Sigmoid colon (tissue), 4 donors: Measurements from ENCODE around the gene RAD9A.

Experiments
- CTCF ChIP-seq, 4 experiments: fragments of 450-650 bp in 3 of 4; fragments of 200-600 bp in 1 of 4; IDR thresholded peaks; one replicate each; pipeline ENCODE4 v1.5.1; 2016 to 2019; ENCODE audit warnings: antibody characterized with exemption in 4 of 4, mild to moderate bottlenecking in 3 of 4, moderate library complexity in 2 of 4
- EP300 ChIP-seq, 4 donors: sonication (generic); formaldehyde crosslinking; IDR thresholded peaks; one replicate each; pipeline ENCODE4 v1.6.1; 2017; ENCODE audit warnings: antibody characterized with exemption in 4 of 4
- POLR2AphosphoS5 ChIP-seq, 4 donors: sonication (generic); formaldehyde crosslinking; IDR thresholded peaks; one replicate each; pipeline ENCODE4 v1.6.1; 2017; ENCODE audit warnings: antibody characterized with exemption in 4 of 4

GRCh38 chr11:67405688-67406339 is 14.0 kb downstream of the RAD9A start:
- TF ChIP-seq POLR2AphosphoS5 (IDR thresholded peaks at IDR 0.05) (no peak), CTCF (IDR thresholded peaks at IDR 0.05) (no peak), EP300 (IDR thresholded peaks at IDR 0.05) (no peak)
